T-cell (primary cell): ENCODE data around the gene CEP164. TPM values are rescaled to one million over a fixed set of nuclear protein-coding genes. Genes with fewer than 3 reads are reported as not detected.

Experiments
- ATAC-seq, 4 experiments: fragments of 200-7000 bp in 3 of 4; fragments of 150-1000 bp in 1 of 4; cut with Tn5 transposase; replicated peaks in 1 of 4; 1 replicate in 3 of 4; 2 replicates in 1 of 4; pipeline ENCODE4 v1.10.0; 2021; ENCODE audit warnings: moderate library complexity in 3 of 4, mild to moderate bottlenecking in 2 of 4, moderate number of reproducible peaks in 1 of 4
- CTCF ChIA-PET, 2 donors: fragments of 300-600 bp; sonication (Branson Sonifier 250); formaldehyde crosslinking; loops; one replicate each; lab custom pipeline; 2022; ENCODE audit warnings: antibody characterized with exemption in 2 of 2; lab: Charles Lee
- POLR2A ChIA-PET, 2 donors: fragments of 300-600 bp; sonication (Branson Sonifier 250); formaldehyde crosslinking; loops; one replicate each; lab custom pipeline; 2022; ENCODE audit warnings: antibody characterized with exemption in 2 of 2; lab: Charles Lee
- DNase-seq, 35 experiments: peaks; one replicate each; pipeline versions ENCODE4 v3.0.0 to v3.0.0-alpha.2; 2013 to 2023
- H3K27ac ChIP-seq: one replicate; pipeline ENCODE4 v1.5.1; 2013; ENCODE audit warnings: low read length
- H3K27me3 ChIP-seq, 2 experiments: replicated peaks in 1 of 2; 1 replicate in 1 of 2; 2 replicates in 1 of 2; pipeline versions ENCODE4 v1.6.1 to v1.7.0; 2013; ENCODE audit warnings: low read length in 1 of 2, mixed read lengths in 1 of 2; ENCODE audit not compliant: control insufficient read depth in 2 of 2, insufficient read depth in 2 of 2; ENCODE audit errors: extremely low read depth in 1 of 2
- H3K36me3 ChIP-seq, 2 donors: 1 replicate in 1 of 2; 2 replicates in 1 of 2; pipeline versions ENCODE4 v1.6.1 to v1.7.0; 2013; ENCODE audit warnings: low read length in 1 of 2; ENCODE audit not compliant: control insufficient read depth in 2 of 2, insufficient read depth in 1 of 2; ENCODE audit errors: extremely low read depth in 1 of 2
- H3K4me1 ChIP-seq, 2 experiments: 1 replicate in 1 of 2; 2 replicates in 1 of 2; pipeline versions ENCODE4 v1.6.1 to v1.7.0; 2013; ENCODE audit warnings: low read length in 2 of 2, mixed read lengths in 1 of 2; ENCODE audit not compliant: insufficient read depth in 2 of 2, control insufficient read depth in 1 of 2; ENCODE audit errors: extremely low read depth in 1 of 2
- H3K4me3 ChIP-seq, 2 donors: 1 replicate in 1 of 2; 2 replicates in 1 of 2; pipeline versions ENCODE4 v1.5.1 to v1.7.0; 2013; ENCODE audit warnings: mild to moderate bottlenecking in 2 of 2, low read length in 1 of 2, moderate library complexity in 1 of 2; ENCODE audit not compliant: control insufficient read depth in 1 of 2; ENCODE audit errors: extremely low read depth in 1 of 2
- H3K9me3 ChIP-seq: 2 replicates; pipeline ENCODE4 v1.7.0; 2013
- H3K27ac Mint-ChIP-seq, 2 donors: one replicate each; pipeline ENCODE4 v1.8.0; 2020 to 2021; ENCODE audit warnings: mild to moderate bottlenecking in 2 of 2, mixed read lengths in 2 of 2
- H3K27me3 Mint-ChIP-seq, 2 donors: one replicate each; pipeline ENCODE4 v1.8.0; 2021 to 2022; ENCODE audit warnings: mixed read lengths in 2 of 2
- H3K36me3 Mint-ChIP-seq: one replicate; pipeline ENCODE4 v1.8.0; 2021; ENCODE audit warnings: mixed read lengths
- H3K4me1 Mint-ChIP-seq, 3 donors: one replicate each; pipeline ENCODE4 v1.8.0; 2020 to 2022; ENCODE audit warnings: mixed read lengths in 3 of 3, mild to moderate bottlenecking in 1 of 3
- H3K4me3 Mint-ChIP-seq, 3 donors: one replicate each; pipeline ENCODE4 v1.8.0; 2020 to 2022; ENCODE audit warnings: mild to moderate bottlenecking in 3 of 3, mixed read lengths in 3 of 3, moderate library complexity in 3 of 3
- H3K9me3 Mint-ChIP-seq, 3 donors: one replicate each; pipeline ENCODE4 v1.8.0; 2020 to 2022; ENCODE audit warnings: mixed read lengths in 3 of 3
- WGBS: methylation state at CpG from one replicate; pipeline ENCODE4 v1.1.5; 2013; ENCODE audit warnings: missing lambda C conversion rate; ENCODE audit not compliant: insufficient coverage; 5-methylcytosine and 5-hydroxymethylcytosine counted together
- total RNA-seq, 35 experiments: library from RNA in 6 of 35; stranded (reverse) in 6 of 35; fragments of 120-200 nt in 1 of 35; gene quantifications; one replicate each; pipeline versions ENCODE4 v1.2.1 to v1.2.4 and lab custom pipeline; 2013 to 2026

The CEP164 gene
- total RNA-seq, 5 donors from 2014 or later (not counting 1 experiment from before 2014, with no cell fraction given), result 44.5 to 59.9 (median 52.5) TPM

DNA sequence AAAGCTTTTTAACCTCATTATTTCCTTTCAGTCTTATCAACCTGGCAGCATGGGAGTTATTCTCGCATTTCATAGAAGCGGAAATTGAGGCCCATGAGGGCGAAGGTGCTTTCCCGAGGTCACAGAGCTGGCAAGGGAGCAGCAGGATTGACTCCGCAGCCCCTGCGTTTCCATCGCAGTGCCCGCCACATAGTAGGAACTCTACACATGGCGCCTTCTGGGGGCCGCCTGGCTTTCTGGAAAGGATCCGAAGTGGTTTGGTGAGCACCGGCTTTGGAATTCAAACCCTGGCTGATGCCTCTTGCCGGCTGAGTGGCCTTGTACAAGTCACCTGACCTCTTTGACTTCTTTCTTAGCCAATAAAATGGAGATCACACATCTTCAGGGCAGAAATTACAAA lies 93.4 kb downstream of the CEP164 start:
- no peak for ATAC-seq
- no peaks in the 10 kb centered on the region for H3K9me3 ChIP-seq
- peaks cover 0 to under 1% of the 10 kb centered on the region in 2 experiments for H3K4me1 ChIP-seq
- H3K36me3 ChIP-seq, result no peaks in the 10 kb centered on the region
- Mint-ChIP-seq H3K27ac (no peak overlapping the region), H3K4me3 (no peak overlapping the region), H3K36me3 (no peaks in the 10 kb centered on the region), H3K9me3 (no peaks in the 10 kb centered on the region), H3K27me3 (peaks cover 7 to 17% of the 10 kb centered on the region in 2 donors), H3K4me1 (peaks cover 0 to 3% (median under 1%) of the 10 kb centered on the region in 3 donors)
- POLR2A ChIA-PET, result no interaction called here
- H3K27ac ChIP-seq, result no peak overlapping the region
- CTCF ChIA-PET, result no interaction called here
- H3K4me3 ChIP-seq, result no peak overlapping the region
- peaks cover 0 to 25% of the 10 kb centered on the region in 2 experiments for H3K27me3 ChIP-seq
- no peak for DNase-seq
- 77% methylated on average over 13 of the region's 13 CpGs for WGBS

DNA sequence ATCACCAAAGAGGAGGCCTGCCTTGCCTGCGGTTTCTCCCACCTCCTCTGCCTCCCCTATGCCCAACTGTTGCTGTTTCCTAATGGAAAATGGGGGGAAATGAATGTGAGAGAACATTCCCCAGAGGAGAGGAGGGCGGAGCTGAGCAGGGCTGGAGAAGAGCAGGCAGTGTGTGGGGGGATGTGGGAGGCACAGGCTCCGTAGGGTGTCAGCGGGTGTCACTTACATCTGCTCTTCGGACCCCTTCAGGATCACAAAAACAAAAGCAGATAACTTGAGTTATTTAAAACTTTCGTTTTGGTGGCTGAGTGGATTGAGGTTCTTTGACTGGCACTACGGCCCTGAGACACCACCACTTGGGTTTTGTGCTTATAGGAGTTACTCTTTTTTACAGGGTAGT lies 93.8 kb downstream of the CEP164 start:
- ATAC-seq (no peak), DNase-seq (no peak)
- CTCF ChIA-PET, result no interaction called here
- H3K36me3 Mint-ChIP-seq, result no peaks in the 10 kb centered on the region
- POLR2A ChIA-PET, result no interaction called here
- Histone ChIP-seq H3K27ac (no peak overlapping the region), H3K27me3 (peaks cover 0 to 30% of the 10 kb centered on the region in 2 experiments), H3K36me3 (no peaks in the 10 kb centered on the region), H3K4me3 (no peak overlapping the region), H3K9me3 (no peaks in the 10 kb centered on the region), H3K4me1 (peaks cover 0 to 5% of the 10 kb centered on the region in 2 experiments)
- no peak overlapping the region for H3K4me3 Mint-ChIP-seq
- no peaks in the 10 kb centered on the region for H3K9me3 Mint-ChIP-seq
- H3K27ac Mint-ChIP-seq, result no peak overlapping the region
- WGBS, result 60% methylated on average over 2 of the region's 7 CpGs
- H3K27me3 Mint-ChIP-seq, result peaks cover 7 to 19% of the 10 kb centered on the region in 2 donors
- H3K4me1 Mint-ChIP-seq, result peaks cover 4 to 7% (median 4%) of the 10 kb centered on the region in 3 donors

DNA sequence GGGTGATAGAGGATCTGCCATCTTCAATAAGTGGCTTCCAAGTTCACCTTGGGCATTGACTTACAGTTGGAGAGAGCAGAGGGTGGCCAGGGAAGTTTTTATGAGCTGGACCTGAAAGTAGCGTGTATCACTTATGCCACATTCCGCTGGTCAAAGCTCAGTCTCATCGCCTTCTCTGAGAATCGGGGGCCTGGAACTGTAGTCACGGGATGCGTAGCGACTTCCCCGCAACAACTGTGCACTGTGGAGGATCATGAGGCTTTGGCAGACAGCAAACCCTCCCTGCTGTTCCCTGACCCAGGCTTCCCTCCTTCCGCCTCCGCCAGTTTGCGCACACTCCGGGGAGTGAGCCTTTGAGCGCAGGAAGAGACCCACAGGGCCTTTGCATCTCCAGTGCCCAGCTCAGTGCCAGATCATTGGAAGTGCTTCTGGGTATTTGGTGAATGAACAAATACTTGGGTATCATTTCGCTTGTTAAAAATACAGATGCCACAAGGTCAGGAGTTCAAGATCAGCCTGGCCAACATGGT lies 95.5 kb downstream of the CEP164 start:
- H3K4me3 ChIP-seq, result no peak overlapping the region
- POLR2A ChIA-PET, result no interaction called here
- no peaks in the 10 kb centered on the region for H3K9me3 Mint-ChIP-seq
- peaks cover 6 to 14% of the 10 kb centered on the region in 2 donors for H3K27me3 Mint-ChIP-seq
- H3K27ac Mint-ChIP-seq, result no peak overlapping the region
- no peak for ATAC-seq
- no peak overlapping the region for H3K27ac ChIP-seq
- H3K27me3 ChIP-seq, result peaks cover 0 to 31% of the 10 kb centered on the region in 2 experiments
- peaks cover 7 to 16% (median 10%) of the 10 kb centered on the region in 3 donors for H3K4me1 Mint-ChIP-seq
- no peaks in the 10 kb centered on the region for H3K9me3 ChIP-seq
- no peak overlapping the region for H3K4me3 Mint-ChIP-seq
- CTCF ChIA-PET, result no interaction called here
- H3K36me3 ChIP-seq, result no peaks in the 10 kb centered on the region
- 83% methylated on average over 9 of the region's 14 CpGs for WGBS
- DNase-seq, result no peak
- H3K4me1 ChIP-seq, result peaks cover 0 to 6% of the 10 kb centered on the region in 2 experiments
- no peaks in the 10 kb centered on the region for H3K36me3 Mint-ChIP-seq

DNA sequence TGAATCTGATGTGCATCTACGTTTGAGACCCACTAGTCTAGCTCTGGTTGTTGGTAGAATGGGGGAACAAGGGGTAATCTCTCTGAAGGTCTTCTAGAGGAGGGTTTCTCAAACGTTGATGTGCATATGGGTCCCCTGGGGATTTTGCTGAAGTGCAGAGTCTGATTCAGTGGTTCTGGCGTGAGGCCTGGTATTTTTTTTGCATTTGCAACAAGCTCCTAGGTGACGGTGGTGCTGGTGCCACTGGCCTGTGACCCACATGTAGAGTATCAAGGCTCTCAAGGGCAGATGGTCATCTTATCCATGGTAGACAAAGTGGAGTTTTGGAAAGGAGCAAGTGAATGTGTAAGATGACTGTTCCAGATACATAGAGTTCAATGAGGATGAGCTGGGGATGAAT lies 97.1 kb downstream of the CEP164 start:
- peaks cover 6 to 14% of the 10 kb centered on the region in 2 donors for H3K27me3 Mint-ChIP-seq
- H3K4me1 ChIP-seq, result peaks cover 0 to 6% of the 10 kb centered on the region in 2 experiments
- H3K36me3 Mint-ChIP-seq, result no peaks in the 10 kb centered on the region
- H3K9me3 Mint-ChIP-seq, result no peaks in the 10 kb centered on the region
- ChIA-PET CTCF (interaction anchor here in 1 of 2 donors (0.7 kb wide), 1 partner anchor 637 kb away, joined by 7 read pairs; no protein-coding TSS in a partner anchor), POLR2A (no interaction called here)
- H3K27me3 ChIP-seq, result peaks cover 0 to 29% of the 10 kb centered on the region in 2 experiments
- H3K27ac Mint-ChIP-seq, result no peak overlapping the region
- H3K27ac ChIP-seq, result no peak overlapping the region
- no peak for ATAC-seq
- no peak overlapping the region for H3K4me3 ChIP-seq
- 73% methylated on average over 4 of the region's 4 CpGs for WGBS
- DNase-seq, result no peak
- no peaks in the 10 kb centered on the region for H3K9me3 ChIP-seq
- H3K4me1 Mint-ChIP-seq, result peaks cover 7 to 16% (median 10%) of the 10 kb centered on the region in 3 donors
- no peak overlapping the region for H3K4me3 Mint-ChIP-seq
- H3K36me3 ChIP-seq, result no peaks in the 10 kb centered on the region

DNA sequence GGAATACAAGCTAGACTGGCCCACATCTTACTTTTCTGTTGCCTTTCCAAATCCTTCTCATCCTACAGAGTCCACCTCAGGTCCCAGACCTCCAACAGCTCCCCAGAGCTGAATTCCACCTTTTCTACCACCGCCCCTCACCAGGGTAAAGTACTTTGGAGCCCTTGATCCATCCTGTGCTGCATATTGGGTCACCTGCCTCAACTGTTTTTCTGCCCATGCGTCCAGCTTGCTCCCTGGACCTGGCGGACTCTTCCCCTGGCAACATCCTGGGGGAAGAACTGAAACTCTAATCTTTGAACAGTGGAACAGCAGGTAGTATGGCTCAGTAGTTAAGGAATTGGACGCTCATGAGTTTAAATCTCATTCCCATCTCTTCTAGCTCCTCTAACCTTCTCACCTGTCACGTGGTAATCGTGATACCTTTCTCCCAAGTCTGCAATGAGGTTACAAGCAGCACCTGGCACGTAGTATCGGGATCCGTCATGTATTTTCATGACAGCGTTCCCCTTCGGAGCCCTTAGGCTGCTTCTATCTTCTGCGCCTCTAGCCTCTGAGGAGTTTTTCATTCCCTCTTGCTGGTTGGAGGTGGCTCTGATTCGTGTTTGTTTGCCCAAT lies 98.1 kb downstream of the CEP164 start:
- no peak overlapping the region for H3K27ac ChIP-seq
- H3K36me3 ChIP-seq, result no peaks in the 10 kb centered on the region
- H3K4me1 Mint-ChIP-seq, result peaks cover 7 to 16% (median 10%) of the 10 kb centered on the region in 3 donors
- 58% methylated on average over 11 of the region's 13 CpGs for WGBS
- no peaks in the 10 kb centered on the region for H3K36me3 Mint-ChIP-seq
- DNase-seq (no peak), ATAC-seq (no peak)
- H3K27me3 ChIP-seq, result peaks cover 0 to 20% of the 10 kb centered on the region in 2 experiments
- ChIA-PET CTCF (interaction anchor here (0.7 to 1.3 kb wide), 6 partner anchors 12 to 521 kb away, joined by 3 to 6 read pairs (median 4); no protein-coding TSS in a partner anchor), POLR2A (interaction anchor here in 1 of 2 donors (0.5 kb wide), 1 partner anchor 628 kb away, joined by 3 read pairs; no protein-coding TSS in a partner anchor)
- no peaks in the 10 kb centered on the region for H3K9me3 Mint-ChIP-seq
- H3K27me3 Mint-ChIP-seq, result peaks cover 6 to 14% of the 10 kb centered on the region in 2 donors
- no peak overlapping the region for H3K27ac Mint-ChIP-seq
- peaks cover 0 to 6% of the 10 kb centered on the region in 2 experiments for H3K4me1 ChIP-seq
- no peak overlapping the region for H3K4me3 ChIP-seq
- no peaks in the 10 kb centered on the region for H3K9me3 ChIP-seq
- no peak overlapping the region for H3K4me3 Mint-ChIP-seq

DNA sequence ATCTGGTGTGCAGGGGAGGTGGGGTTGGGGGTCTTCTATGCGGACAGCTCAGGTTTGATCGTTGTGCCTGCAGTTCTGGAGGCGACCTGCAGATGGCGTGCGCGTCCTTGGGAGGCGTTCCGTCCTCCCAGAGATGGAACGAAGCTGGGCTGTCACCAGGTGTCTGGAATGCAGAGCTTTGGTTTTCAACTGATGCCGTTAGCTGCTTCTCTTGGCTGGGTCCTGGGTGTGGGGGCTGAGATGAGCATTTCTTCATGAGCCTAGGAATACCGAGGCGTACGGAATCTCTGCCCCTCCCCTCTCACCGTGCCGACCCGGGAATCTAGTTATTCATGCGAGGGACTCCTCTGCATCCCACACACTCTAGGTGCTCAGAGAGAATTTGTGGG lies 98.6 kb downstream of the CEP164 start:
- CTCF ChIA-PET, result interaction anchor here (0.5 to 1.3 kb wide), 7 partner anchors 13 to 1880 kb away, joined by 3 to 7 read pairs (median 4); no protein-coding TSS in a partner anchor
- no peak overlapping the region for H3K4me3 ChIP-seq
- no peak overlapping the region for H3K27ac ChIP-seq
- H3K27me3 ChIP-seq, result peaks cover 0 to 18% of the 10 kb centered on the region in 2 experiments
- DNase-seq (peak in 34 of 35 experiments; percentile 8 to 73 (median 48)), ATAC-seq (peak in 3 of 4 experiments; percentile 44 to 63 (median 55))
- no peaks in the 10 kb centered on the region for H3K9me3 ChIP-seq
- Mint-ChIP-seq H3K27ac (no peak overlapping the region), H3K9me3 (no peaks in the 10 kb centered on the region), H3K4me1 (peaks cover 7 to 16% (median 10%) of the 10 kb centered on the region in 3 donors), H3K27me3 (peaks cover 6 to 14% of the 10 kb centered on the region in 2 donors), H3K4me3 (peak overlapping the region in 2 of 3 donors; percentile 20 to 24), H3K36me3 (no peaks in the 10 kb centered on the region)
- 4% methylated on average over 9 of the region's 17 CpGs for WGBS
- POLR2A ChIA-PET, result interaction anchor here in 1 of 2 donors (0.5 kb wide), 1 partner anchor 627 kb away, joined by 3 read pairs; no protein-coding TSS in a partner anchor
- H3K4me1 ChIP-seq, result peaks cover 0 to 6% of the 10 kb centered on the region in 2 experiments
- no peaks in the 10 kb centered on the region for H3K36me3 ChIP-seq
